Suprapubic skin (tissue), 4 donors: ENCODE results near the gene PRSS33. TPM values are rescaled to one million over a fixed set of nuclear protein-coding genes. Genes with fewer than 3 reads are reported as not detected.

Source experiments
- DNase-seq, 2 donors: peaks; one replicate each; pipeline ENCODE4 v3.0.0-alpha.2; 2019; ENCODE audit warnings: low spot score in 2 of 2
- H3K27ac ChIP-seq: fragments of 200-600 bp; sonication (generic); one replicate; pipeline ENCODE4 v1.5.1; 2019
- H3K27me3 ChIP-seq: fragments of 200-600 bp; sonication (generic); one replicate; pipeline ENCODE4 v1.5.1; 2019
- H3K36me3 ChIP-seq: fragments of 200-600 bp; sonication (generic); one replicate; pipeline ENCODE4 v1.5.1; 2019
- H3K4me1 ChIP-seq: fragments of 200-600 bp; sonication (generic); one replicate; pipeline ENCODE4 v1.5.1; 2019
- H3K4me3 ChIP-seq: fragments of 200-600 bp; sonication (generic); one replicate; pipeline ENCODE4 v1.5.1; 2019; ENCODE audit warnings: mild to moderate bottlenecking
- H3K9me3 ChIP-seq: fragments of 200-600 bp; sonication (generic); one replicate; pipeline ENCODE4 v1.5.1; 2019
- CTCF ChIP-seq, 2 donors: fragments of 200-600 bp in 1 of 2; fragments of 450-650 bp in 1 of 2; sonication (generic) in 1 of 2; IDR thresholded peaks; one replicate each; pipeline ENCODE4 v1.5.1; 2016 to 2019; ENCODE audit warnings: antibody characterized with exemption in 2 of 2, mild to moderate bottlenecking in 1 of 2, moderate library complexity in 1 of 2
- EP300 ChIP-seq: sonication (generic); formaldehyde crosslinking; IDR thresholded peaks from one replicate; pipeline ENCODE4 v1.6.1; 2017; ENCODE audit warnings: antibody characterized with exemption
- POLR2A ChIP-seq, 2 donors: fragments of 450-650 bp; IDR thresholded peaks; one replicate each; pipeline ENCODE4 v1.6.1; 2017; ENCODE audit warnings: antibody characterized with exemption in 2 of 2, mild to moderate bottlenecking in 2 of 2, moderate library complexity in 2 of 2
- POLR2AphosphoS5 ChIP-seq, 3 donors: sonication (generic); formaldehyde crosslinking; IDR thresholded peaks; one replicate each; pipeline ENCODE4 v1.6.1; 2017; ENCODE audit warnings: antibody characterized with exemption in 3 of 3
- WGBS: methylation state at CpG from one replicate; pipeline ENCODE4 v1.1.5; 2018; 5-methylcytosine and 5-hydroxymethylcytosine counted together
- total RNA-seq, 4 donors: library from RNA; depleted of rRNA; stranded (reverse); fragments of >200 nt; gene quantifications; one replicate each; pipeline ENCODE4 v1.1.0, GENCODE V29; 2016

PRSS33 gene
- total RNA-seq, 4 donors from 2014 or later, result not detected

GRCh38 chr16:2739625-2740430 lies 47.5 kb downstream of the PRSS33 start:
- 78% methylated on average over 6 of the region's 8 CpGs for WGBS
- no peak for DNase-seq
- H3K36me3 ChIP-seq, result no peaks in the 10 kb centered on the region
- H3K9me3 ChIP-seq, result no peaks in the 10 kb centered on the region
- H3K27me3 ChIP-seq, result peaks cover 24% of the 10 kb centered on the region
- H3K27ac ChIP-seq, result no peak overlapping the region
- TF ChIP-seq POLR2A (IDR thresholded peaks at IDR 0.05), result no peak
- no peak for TF ChIP-seq EP300
- no peak for TF ChIP-seq CTCF (IDR thresholded peaks at IDR 0.05)
- no peak for TF ChIP-seq POLR2AphosphoS5 (IDR thresholded peaks at IDR 0.05)
- no peaks in the 10 kb centered on the region for H3K4me1 ChIP-seq
- no peak overlapping the region for H3K4me3 ChIP-seq

- Histone ChIP-seq H3K4me3 (no peak overlapping the region), H3K36me3 (no peaks in the 10 kb centered on the region), H3K9me3 (no peaks in the 10 kb centered on the region), H3K4me1 (no peaks in the 10 kb centered on the region), H3K27me3 (peaks cover 24% of the 10 kb centered on the region), H3K27ac (no peak overlapping the region)
- no peak for DNase-seq
- WGBS, result 80% methylated on average over 2 of the region's 5 CpGs
- no peak for TF ChIP-seq POLR2A (IDR thresholded peaks at IDR 0.05)
- no peak for TF ChIP-seq CTCF (IDR thresholded peaks at IDR 0.05)
- no peak for TF ChIP-seq EP300
- no peak for TF ChIP-seq POLR2AphosphoS5 (IDR thresholded peaks at IDR 0.05)
These were observed 48.7 kb downstream of the PRSS33 start for GRCh38 chr16:2738615-2739014.

- peaks cover 24% of the 10 kb centered on the region for H3K27me3 ChIP-seq
- DNase-seq, result no peak
- H3K9me3 ChIP-seq, result no peaks in the 10 kb centered on the region
- no peak overlapping the region for H3K4me3 ChIP-seq
- no peak overlapping the region for H3K27ac ChIP-seq
- H3K36me3 ChIP-seq, result no peaks in the 10 kb centered on the region
- 81% methylated on average over 6 of the region's 7 CpGs for WGBS
- TF ChIP-seq POLR2AphosphoS5 (IDR thresholded peaks at IDR 0.05) (no peak), EP300 (no peak), CTCF (IDR thresholded peaks at IDR 0.05) (no peak), POLR2A (IDR thresholded peaks at IDR 0.05) (no peak)
- H3K4me1 ChIP-seq, result no peaks in the 10 kb centered on the region
These were observed 49.4 kb downstream of the PRSS33 start for GRCh38 chr16:2737895-2738418.

DNA sequence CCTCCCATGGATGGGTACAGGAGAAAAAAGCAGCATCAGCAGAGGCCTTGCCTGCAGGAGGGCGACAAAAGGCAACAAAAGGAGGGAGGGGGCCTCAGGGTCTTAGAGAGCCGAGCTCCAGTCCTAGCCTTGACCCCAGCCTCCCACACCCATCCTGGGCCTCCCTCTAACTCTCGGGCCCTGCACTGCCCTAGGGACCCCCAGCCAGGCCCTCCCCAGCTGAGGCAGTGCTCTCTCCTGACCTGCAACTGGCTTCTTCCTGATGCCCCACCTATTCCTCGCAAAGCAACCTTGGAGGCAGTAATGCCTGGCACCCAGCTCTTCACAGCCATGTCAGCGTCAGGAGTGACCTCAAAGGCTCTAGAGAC lies 50.1 kb downstream of the PRSS33 start:
- Histone ChIP-seq H3K4me3 (no peak overlapping the region), H3K9me3 (no peaks in the 10 kb centered on the region), H3K4me1 (no peaks in the 10 kb centered on the region), H3K36me3 (no peaks in the 10 kb centered on the region), H3K27me3 (peaks cover 24% of the 10 kb centered on the region), H3K27ac (no peak overlapping the region)
- WGBS, result 90% methylated on average over 5 of the region's 5 CpGs
- TF ChIP-seq CTCF (IDR thresholded peaks at IDR 0.05) (no peak), POLR2AphosphoS5 (IDR thresholded peaks at IDR 0.05) (no peak), POLR2A (IDR thresholded peaks at IDR 0.05) (no peak), EP300 (no peak)
- no peak for DNase-seq

DNA sequence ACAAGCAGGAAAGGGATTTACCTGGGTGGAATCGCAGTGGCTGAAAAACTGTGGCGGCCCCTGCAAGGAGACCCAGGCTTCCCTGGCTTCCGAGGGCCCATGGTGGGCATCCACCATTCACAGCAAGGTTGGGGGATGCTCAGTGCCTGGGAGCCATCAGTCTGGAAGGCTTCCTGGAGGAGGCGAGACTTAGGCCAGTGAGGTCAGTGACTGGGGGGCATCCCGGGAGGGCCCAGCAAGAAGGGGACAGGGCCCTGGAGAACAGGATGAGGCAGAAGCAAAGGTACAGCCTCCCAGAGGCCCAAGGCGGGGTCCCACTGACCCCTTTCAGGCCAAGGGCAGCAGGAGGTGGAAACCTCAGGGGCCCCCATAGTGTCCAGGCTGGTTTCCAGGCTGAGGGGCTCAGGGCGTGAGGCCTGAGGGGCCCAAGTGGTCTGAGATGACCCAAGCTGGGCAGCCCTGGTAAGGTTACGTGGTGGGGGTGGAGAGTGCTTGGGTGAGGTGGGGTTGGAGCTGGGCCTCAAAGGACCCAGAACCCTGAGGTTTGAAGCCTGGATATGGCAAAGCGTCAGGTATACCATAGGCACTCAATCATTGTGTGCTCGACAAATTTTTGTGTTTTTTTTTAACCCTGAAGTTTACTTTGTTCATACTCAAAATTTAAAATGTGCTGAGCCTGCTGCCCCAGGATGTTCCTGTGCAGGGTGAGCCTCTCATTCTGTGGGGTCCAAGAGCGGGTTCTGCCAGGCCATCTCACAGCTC lies 50.7 kb downstream of the PRSS33 start:
- Histone ChIP-seq H3K27ac (no peak overlapping the region), H3K9me3 (no peaks in the 10 kb centered on the region), H3K36me3 (no peaks in the 10 kb centered on the region), H3K27me3 (peaks cover 24% of the 10 kb centered on the region), H3K4me1 (no peaks in the 10 kb centered on the region), H3K4me3 (no peak overlapping the region)
- DNase-seq, result no peak
- TF ChIP-seq POLR2AphosphoS5 (IDR thresholded peaks at IDR 0.05) (no peak), EP300 (no peak), POLR2A (IDR thresholded peaks at IDR 0.05) (no peak), CTCF (IDR thresholded peaks at IDR 0.05) (no peak)
- WGBS, result 90% methylated on average over 11 of the region's 11 CpGs
